GM21381 (cell line): Measurements from ENCODE around the gene CD109.

Experiments
- ATAC-seq: cut with Tn5 transposase; IDR thresholded peaks from one replicate; pipeline ENCODE4 v1.9.1; 2021; ENCODE audit warnings: mild to moderate bottlenecking, moderate library complexity; ENCODE audit not compliant: unreplicated experiment

CD109 gene

GRCh38 chr6:73724389-73724788, 28.4 kb downstream of the CD109 start:
- no peak for ATAC-seq

DNA sequence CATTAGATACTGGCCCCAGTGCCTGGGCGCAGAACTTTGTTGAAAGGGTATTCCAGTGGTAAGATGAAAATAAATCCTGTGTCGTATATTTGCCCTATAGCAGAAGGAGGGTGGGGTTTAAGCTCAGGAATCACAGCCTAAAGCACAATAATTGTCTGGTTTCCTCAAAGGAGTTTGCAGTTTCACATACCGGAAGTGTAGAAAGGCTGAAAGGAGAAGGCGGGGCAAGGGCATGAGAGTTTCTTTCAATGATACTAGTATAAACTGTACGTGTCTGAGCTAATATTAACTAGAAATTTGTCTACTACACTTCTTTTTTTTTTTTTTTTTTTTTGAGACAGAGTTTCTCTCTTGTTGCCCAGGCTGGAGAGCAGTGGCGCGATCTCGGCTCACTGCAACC, 29.2 kb downstream of the CD109 start:
- peak; percentile 46 for ATAC-seq

DNA sequence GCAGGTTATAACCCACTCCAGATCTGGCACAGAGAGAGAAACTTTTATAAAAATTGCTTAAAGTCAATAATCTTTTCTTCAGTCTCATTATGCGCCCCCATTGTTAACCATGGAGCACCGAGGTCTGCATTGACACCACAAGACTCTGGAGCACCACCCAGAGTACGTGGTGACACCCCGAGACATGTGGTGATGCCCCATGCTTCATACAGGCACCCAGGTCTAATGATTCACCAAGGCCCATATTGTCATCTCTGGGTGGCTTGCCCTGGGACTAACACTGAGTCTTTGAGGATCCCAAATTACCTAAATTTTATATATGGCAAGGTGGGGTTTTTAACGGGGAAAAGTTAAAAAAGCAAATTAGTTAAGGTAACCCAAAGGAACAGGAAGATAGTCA, 31.1 kb downstream of the CD109 start:
- ATAC-seq: no peak

GRCh38 chr6:73728548-73729205, 32.7 kb downstream of the CD109 start:
- ATAC-seq: peak; percentile 64

DNA sequence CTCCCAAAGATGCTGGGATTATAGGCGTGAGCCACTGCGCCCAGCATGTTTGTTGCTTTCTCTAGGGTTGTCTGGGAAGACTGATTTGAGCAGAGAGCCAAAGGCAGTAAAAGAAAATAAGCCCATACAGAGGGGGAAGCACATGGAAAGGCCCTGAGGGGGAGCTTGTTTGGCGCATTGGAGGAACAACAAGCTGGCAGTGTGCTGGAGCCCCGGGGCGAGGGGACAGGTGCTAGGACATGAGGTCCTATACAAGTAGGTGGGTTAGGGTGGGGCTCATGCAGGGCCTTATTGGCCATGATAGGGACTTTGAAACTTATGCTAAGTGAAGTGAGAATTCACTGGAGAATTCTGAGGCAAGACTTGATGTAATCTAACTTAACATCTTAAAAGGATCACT, 35.3 kb downstream of the CD109 start:
- no peak for ATAC-seq

- ATAC-seq: peak; percentile 72
These were observed 37.1 kb downstream of the CD109 start for GRCh38 chr6:73732845-73733675.

- no peak for ATAC-seq
These were observed 37.8 kb downstream of the CD109 start for GRCh38 chr6:73733791-73734190.

DNA sequence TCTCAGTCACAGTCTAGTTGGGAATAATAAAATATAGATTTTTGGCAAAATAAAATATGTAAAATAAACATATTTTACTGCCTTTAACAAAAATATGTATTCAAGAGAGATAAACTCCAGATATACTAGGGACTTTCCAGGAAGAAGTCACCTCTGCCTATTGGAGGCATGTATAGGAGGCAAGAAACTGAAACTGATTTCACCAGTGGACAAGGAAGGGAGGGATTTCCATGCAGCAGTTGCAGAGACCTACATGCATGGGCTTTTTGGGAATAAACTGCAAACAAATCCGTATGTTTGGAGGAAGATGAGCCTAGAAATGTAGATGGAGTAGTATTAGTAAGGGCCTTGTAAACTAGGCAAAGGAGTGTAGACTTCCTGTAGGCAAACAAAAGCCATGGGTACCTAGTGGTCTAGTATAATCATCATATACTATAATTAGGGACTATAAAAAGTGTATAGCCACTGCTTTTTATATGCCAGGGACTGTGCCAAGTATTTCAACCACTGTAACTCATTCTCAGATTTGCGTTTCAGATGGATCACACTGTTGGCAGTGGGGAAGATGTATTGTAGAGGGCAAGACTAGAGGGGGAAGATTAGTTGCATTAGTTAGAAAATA, 38.9 kb downstream of the CD109 start:
- no peak for ATAC-seq

DNA sequence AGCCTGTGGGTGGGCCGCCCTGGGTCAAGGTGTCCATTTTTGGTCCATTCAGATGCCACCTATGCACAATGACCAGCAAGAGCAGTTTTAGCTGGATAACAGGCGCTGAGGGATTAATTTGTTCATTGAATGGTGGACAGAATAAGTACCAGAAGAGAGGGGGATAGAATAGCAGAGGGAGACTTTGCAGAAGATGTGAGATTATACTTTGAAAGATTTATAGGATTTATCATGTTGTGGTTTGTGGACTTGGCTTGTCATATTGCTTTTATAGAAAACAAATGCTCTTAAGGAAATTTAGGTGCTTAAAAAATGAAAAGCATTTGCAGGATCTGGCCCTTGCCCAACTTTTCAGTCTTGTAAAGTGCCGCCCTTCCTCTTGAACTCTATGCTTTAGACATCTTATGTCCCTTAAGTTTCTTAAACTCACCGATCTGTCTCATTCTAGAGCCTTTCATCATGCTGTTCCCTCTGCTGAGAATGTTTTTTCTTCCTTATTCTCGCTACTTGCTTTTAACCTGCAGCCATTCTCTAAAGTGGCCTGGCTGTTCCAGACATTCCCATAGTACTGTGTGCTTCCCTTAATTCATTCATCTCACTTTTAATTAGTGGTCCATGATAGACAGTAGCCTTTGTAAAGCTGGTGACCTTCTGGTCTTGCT, 42.5 kb downstream of the CD109 start:
- ATAC-seq: no peak

GRCh38 chr6:73739096-73739495, 43.1 kb downstream of the CD109 start:
- peak; percentile 52 for ATAC-seq

- no peak for ATAC-seq
These were observed 46.4 kb downstream of the CD109 start for GRCh38 chr6:73742433-73742832.

DNA sequence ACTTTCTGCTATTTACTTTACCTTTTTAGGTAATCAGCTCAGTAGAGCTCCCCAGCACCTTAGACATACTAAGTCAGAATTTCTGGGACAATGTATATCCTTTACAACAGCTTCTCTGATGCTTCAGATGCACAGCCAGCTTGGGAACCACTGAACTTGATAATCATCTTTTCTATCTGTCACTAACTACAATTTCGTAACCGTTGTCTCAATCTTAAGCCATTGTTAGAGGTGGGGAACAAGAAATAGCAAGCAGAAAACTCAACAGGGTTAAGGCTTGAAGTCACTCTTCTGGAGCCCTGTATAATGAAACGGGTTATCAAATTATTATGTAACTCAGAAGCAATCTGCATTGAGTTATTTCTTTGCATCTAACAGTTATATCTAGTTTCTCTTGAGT, 47.1 kb downstream of the CD109 start:
- ATAC-seq: no peak

DNA sequence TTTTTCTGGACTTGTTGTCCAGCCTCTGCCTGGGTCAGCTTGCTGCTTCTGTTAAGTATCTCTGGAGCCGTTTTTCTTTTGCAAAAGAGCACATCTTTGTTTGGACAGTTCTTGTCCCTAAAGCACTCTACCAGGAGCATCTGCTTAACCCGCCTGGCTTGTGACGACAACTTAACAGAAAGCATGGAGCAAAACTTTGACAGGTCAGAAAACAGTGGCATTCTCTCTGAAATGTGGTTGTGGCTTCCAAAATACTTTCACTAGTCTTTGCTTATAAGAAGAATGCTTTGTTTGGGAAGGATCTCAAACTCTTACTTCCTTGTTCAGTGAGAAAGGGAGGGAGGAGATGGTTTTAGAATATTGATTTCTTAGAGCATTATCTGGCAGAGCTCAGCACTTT, 47.6 kb downstream of the CD109 start:
- no peak for ATAC-seq

DNA sequence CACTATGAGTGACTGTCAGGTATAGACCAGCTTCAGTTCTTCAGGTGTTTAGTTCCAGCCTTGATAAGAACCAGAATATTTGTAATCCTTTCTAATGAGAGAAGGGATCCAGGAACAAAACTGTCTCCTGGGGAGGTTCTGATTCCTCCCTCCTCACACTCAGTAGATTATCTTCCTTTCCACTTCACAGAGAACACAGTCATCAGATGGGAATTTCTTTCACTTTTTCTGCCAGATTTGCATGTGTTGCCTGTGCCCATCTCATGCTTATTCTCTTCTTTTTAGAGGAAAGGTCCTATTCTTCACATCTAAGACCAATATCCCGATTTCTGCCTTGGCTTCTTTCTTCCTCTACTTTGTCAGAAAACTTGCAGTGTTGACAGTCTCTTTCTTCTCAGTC, 50.8 kb downstream of the CD109 start:
- ATAC-seq: no peak

DNA sequence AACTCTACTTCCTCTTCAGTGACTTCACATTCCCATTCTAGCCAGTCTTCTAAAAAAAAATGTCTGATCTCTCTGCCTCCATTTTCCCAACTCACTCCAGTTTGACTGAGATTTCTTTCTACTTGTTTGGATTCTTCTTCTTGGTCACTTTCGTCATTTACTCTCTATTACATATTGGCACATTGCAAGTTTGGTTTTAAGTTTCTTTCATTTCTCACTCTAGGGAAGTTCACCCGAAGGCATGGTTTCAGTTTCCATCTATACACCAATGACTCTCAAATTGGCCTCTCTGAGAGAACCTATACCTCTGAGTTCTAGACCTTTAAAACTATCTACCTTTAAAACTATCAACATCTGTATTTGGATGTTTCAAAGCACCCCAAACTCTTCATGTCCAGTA, 51.3 kb downstream of the CD109 start:
- peak; percentile 99 for ATAC-seq

GRCh38 chr6:73752943-73753342, 56.9 kb downstream of the CD109 start:
- no peak for ATAC-seq

GRCh38 chr6:73766040-73766439, 70.0 kb downstream of the CD109 start:
- peak; percentile 65 for ATAC-seq

DNA sequence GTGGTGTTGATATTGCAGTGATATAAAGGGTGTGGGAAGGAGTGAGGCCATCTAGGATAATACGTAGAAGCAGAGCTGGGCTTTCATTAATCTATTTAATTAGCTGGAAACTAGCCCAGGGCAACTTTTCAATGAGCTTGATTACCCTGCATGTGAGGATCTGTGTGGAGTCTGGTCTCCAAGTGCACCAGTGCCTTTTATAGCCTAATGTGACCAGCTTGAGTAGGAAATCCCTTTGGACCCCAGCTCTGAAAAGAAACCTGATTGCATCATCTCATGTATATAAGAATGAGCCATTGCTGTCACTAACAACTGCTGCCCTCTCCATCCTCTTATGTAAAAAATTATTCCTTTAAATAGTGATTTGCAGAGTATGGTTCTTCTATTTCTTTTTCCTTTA, 72.6 kb downstream of the CD109 start:
- no peak for ATAC-seq

GRCh38 chr6:73769976-73770375, 74.0 kb downstream of the CD109 start:
- no peak for ATAC-seq

DNA sequence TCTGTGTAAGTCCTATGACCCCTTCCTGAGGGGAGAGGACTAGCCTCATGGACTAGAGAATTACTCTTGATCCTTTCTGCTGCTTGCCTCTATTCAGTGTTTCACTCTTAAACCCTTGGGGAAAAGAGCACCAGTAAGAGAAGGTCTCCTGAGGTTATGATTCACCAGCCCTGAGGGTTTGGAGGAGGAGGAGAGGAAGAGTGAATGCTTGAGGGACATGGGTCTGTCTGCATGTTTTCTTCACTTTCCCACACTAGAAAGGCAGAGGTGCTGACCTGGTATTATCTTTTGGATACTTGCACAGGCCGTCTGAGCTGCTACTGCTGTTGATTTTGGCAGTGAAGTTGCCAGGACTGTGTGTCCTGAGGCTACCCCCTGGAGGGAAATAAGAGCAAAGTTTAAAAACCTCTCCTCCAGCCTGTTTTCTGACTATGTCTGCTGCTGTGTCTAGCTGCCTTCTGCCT, 78.3 kb downstream of the CD109 start:
- no peak for ATAC-seq

DNA sequence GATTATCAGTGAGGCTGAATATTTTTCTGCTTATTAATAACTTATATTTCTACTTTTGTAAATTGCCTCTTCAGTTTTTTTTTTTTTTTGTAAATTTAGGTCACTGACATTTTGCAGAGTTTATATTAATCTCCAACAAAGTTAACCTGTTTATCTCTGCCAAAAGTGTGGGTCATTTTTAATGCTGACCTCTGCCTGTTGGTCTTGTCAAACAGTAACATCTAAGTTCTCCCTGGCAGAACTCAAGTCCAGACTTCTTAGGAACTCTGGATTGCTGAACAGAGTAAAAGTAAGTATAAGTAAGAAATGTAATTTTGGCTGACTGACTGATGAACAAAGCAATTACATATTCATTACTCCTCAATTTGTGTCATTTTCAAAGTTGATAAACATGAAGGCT, 83.9 kb downstream of the CD109 start:
- ATAC-seq: no peak
